Measurements from ENCODE around the gene NAMPT.
"Not testable (repeated sequence)": the region's sequence is repeated elsewhere in the genome, so short reads cannot be mapped to it uniquely, and the experiment has no call there.

NAMPT gene

GRCh38 chr7:106313966-106314365 is 29.2 kb upstream of the NAMPT start:
- no peak overlapping the region for H3K4me3 ChIP-seq (ENCODE audit: low read length)
- no peak for TF ChIP-seq ZNF274 (IDR thresholded peaks at IDR 0.05; ENCODE audit: low read depth, low read length)

- no peak for TF ChIP-seq ZNF274 (IDR thresholded peaks at IDR 0.05; ENCODE audit: low read depth, low read length)
- no peak overlapping the region for H3K4me3 ChIP-seq (ENCODE audit: low read length)
Observed at GRCh38 chr7:106313456-106313901, 28.7 kb upstream of the NAMPT start.

- no peak for TF ChIP-seq ZNF274 (IDR thresholded peaks at IDR 0.05; ENCODE audit: low read depth, low read length)
- H3K4me3 ChIP-seq (ENCODE audit: low read length) = no peak overlapping the region
Observed at GRCh38 chr7:106312906-106313305, 28.1 kb upstream of the NAMPT start.

- TF ChIP-seq ZNF274 (IDR thresholded peaks at IDR 0.05; ENCODE audit: low read depth, low read length) = no peak
- H3K4me3 ChIP-seq (ENCODE audit: low read length) = no peak overlapping the region
Observed at GRCh38 chr7:106312099-106312871, 27.5 kb upstream of the NAMPT start.

GRCh38 chr7:106309362-106309761 is 24.6 kb upstream of the NAMPT start:
- H3K4me3 ChIP-seq (ENCODE audit: low read length) = no peak overlapping the region
- TF ChIP-seq ZNF274 (IDR thresholded peaks at IDR 0.05; ENCODE audit: low read depth, low read length) = no peak

- H3K4me3 ChIP-seq (ENCODE audit: low read length) = no peak overlapping the region
- TF ChIP-seq ZNF274 (IDR thresholded peaks at IDR 0.05; ENCODE audit: low read depth, low read length) = no peak
Observed at GRCh38 chr7:106306256-106306655, 21.5 kb upstream of the NAMPT start.

GRCh38 chr7:106305732-106306131 is 20.9 kb upstream of the NAMPT start:
- TF ChIP-seq ZNF274 (IDR thresholded peaks at IDR 0.05; ENCODE audit: low read depth, low read length) = no peak
- no peak overlapping the region for H3K4me3 ChIP-seq (ENCODE audit: low read length)

- H3K4me3 ChIP-seq (ENCODE audit: low read length) = no peak overlapping the region
Observed at GRCh38 chr7:106304568-106304967, 19.8 kb upstream of the NAMPT start.

GRCh38 chr7:106298631-106299030 is 13.8 kb upstream of the NAMPT start:
- not testable (repeated sequence) for H3K4me3 ChIP-seq (ENCODE audit: low read length)

More at GRCh38 chr7:106304568-106304967, 19.8 kb upstream of the NAMPT start:
- no peak for TF ChIP-seq ZNF274 (IDR thresholded peaks at IDR 0.05; ENCODE audit: low read depth, low read length)

- not testable (repeated sequence) for H3K4me3 ChIP-seq (ENCODE audit: low read length)
Observed at GRCh38 chr7:106298155-106298554, 13.4 kb upstream of the NAMPT start.

- TF ChIP-seq ZNF274 (IDR thresholded peaks at IDR 0.05; ENCODE audit: low read depth, low read length) = no peak
- H3K4me3 ChIP-seq (ENCODE audit: low read length) = no peak overlapping the region
Observed at GRCh38 chr7:106294334-106294733, 9.6 kb upstream of the NAMPT start.

- TF ChIP-seq ZNF274 (IDR thresholded peaks at IDR 0.05; ENCODE audit: low read depth, low read length) = no peak
Observed at GRCh38 chr7:106291247-106291646, 6.5 kb upstream of the NAMPT start.

GRCh38 chr7:106290319-106290718 is 5.5 kb upstream of the NAMPT start:
- no peak for TF ChIP-seq ZNF274 (IDR thresholded peaks at IDR 0.05; ENCODE audit: low read depth, low read length)
- H3K4me3 ChIP-seq (ENCODE audit: low read length) = no peak overlapping the region

More at GRCh38 chr7:106291247-106291646, 6.5 kb upstream of the NAMPT start:
- no peak overlapping the region for H3K4me3 ChIP-seq (ENCODE audit: low read length)

GRCh38 chr7:106289848-106290247 is 5.1 kb upstream of the NAMPT start:
- no peak for TF ChIP-seq ZNF274 (IDR thresholded peaks at IDR 0.05; ENCODE audit: low read depth, low read length)
- no peak overlapping the region for H3K4me3 ChIP-seq (ENCODE audit: low read length)

- TF ChIP-seq ZNF274 (IDR thresholded peaks at IDR 0.05; ENCODE audit: low read depth, low read length) = no peak
- no peak overlapping the region for H3K4me3 ChIP-seq (ENCODE audit: low read length)
Observed at GRCh38 chr7:106288263-106288662, 3.5 kb upstream of the NAMPT start.

- TF ChIP-seq ZNF274 (IDR thresholded peaks at IDR 0.05; ENCODE audit: low read depth, low read length) = no peak
- H3K4me3 ChIP-seq (ENCODE audit: low read length) = no peak overlapping the region
Observed at GRCh38 chr7:106287786-106288185, 3.0 kb upstream of the NAMPT start.
